ENCODE results near the gene HOXC13.

GRCh38 chr12:53937099-53937498, 1.5 kb upstream of the HOXC13 start:
- TF ChIP-seq, protein P1, sequence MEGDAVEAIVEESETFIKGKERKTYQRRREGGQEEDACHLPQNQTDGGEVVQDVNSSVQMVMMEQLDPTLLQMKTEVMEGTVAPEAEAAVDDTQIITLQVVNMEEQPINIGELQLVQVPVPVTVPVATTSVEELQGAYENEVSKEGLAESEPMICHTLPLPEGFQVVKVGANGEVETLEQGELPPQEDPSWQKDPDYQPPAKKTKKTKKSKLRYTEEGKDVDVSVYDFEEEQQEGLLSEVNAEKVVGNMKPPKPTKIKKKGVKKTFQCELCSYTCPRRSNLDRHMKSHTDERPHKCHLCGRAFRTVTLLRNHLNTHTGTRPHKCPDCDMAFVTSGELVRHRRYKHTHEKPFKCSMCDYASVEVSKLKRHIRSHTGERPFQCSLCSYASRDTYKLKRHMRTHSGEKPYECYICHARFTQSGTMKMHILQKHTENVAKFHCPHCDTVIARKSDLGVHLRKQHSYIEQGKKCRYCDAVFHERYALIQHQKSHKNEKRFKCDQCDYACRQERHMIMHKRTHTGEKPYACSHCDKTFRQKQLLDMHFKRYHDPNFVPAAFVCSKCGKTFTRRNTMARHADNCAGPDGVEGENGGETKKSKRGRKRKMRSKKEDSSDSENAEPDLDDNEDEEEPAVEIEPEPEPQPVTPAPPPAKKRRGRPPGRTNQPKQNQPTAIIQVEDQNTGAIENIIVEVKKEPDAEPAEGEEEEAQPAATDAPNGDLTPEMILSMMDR (tag by site-specific recombination; IDR thresholded peaks at IDR 0.05): no peak
- TF ChIP-seq, protein P2, sequence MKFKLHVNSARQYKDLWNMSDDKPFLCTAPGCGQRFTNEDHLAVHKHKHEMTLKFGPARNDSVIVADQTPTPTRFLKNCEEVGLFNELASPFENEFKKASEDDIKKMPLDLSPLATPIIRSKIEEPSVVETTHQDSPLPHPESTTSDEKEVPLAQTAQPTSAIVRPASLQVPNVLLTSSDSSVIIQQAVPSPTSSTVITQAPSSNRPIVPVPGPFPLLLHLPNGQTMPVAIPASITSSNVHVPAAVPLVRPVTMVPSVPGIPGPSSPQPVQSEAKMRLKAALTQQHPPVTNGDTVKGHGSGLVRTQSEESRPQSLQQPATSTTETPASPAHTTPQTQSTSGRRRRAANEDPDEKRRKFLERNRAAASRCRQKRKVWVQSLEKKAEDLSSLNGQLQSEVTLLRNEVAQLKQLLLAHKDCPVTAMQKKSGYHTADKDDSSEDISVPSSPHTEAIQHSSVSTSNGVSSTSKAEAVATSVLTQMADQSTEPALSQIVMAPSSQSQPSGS (tag by site-specific recombination; IDR thresholded peaks at IDR 0.05; ENCODE audit: low read depth): no peak
- no peak for TF ChIP-seq BCL11A (tag by site-specific recombination; IDR thresholded peaks at IDR 0.05; ENCODE audit: low read depth)
- TF ChIP-seq, protein P3, sequence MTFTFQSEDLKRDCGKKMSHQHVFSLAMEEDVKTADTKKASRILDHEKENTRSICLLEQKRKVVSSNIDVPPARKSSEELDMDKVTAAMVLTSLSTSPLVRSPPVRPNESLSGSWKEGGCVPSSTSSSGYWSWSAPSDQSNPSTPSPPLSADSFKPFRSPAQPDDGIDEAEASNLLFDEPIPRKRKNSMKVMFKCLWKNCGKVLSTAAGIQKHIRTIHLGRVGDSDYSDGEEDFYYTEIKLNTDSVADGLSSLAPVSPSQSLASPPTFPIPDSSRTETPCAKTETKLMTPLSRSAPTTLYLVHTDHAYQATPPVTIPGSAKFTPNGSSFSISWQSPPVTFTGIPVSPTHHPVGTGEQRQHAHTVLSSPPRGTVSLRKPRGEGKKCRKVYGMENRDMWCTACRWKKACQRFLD (tag by site-specific recombination; IDR thresholded peaks at IDR 0.05): no peak
- no peak for TF ChIP-seq YY1 (tag by site-specific recombination; IDR thresholded peaks at IDR 0.05)
- TF ChIP-seq, protein P4, sequence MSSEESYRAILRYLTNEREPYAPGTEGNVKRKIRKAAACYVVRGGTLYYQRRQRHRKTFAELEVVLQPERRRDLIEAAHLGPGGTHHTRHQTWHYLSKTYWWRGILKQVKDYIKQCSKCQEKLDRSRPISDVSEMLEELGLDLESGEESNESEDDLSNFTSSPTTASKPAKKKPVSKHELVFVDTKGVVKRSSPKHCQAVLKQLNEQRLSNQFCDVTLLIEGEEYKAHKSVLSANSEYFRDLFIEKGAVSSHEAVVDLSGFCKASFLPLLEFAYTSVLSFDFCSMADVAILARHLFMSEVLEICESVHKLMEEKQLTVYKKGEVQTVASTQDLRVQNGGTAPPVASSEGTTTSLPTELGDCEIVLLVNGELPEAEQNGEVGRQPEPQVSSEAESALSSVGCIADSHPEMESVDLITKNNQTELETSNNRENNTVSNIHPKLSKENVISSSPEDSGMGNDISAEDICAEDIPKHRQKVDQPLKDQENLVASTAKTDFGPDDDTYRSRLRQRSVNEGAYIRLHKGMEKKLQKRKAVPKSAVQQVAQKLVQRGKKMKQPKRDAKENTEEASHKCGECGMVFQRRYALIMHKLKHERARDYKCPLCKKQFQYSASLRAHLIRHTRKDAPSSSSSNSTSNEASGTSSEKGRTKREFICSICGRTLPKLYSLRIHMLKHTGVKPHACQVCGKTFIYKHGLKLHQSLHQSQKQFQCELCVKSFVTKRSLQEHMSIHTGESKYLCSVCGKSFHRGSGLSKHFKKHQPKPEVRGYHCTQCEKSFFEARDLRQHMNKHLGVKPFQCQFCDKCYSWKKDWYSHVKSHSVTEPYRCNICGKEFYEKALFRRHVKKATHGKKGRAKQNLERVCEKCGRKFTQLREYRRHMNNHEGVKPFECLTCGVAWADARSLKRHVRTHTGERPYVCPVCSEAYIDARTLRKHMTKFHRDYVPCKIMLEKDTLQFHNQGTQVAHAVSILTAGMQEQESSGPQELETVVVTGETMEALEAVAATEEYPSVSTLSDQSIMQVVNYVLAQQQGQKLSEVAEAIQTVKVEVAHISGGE (tag by site-specific recombination; conservative IDR thresholded peaks at IDR 0.05; ENCODE audit: low read depth): no peak
- no peak for TF ChIP-seq SP2 (tag by site-specific recombination; IDR thresholded peaks at IDR 0.05)
- no peak for TF ChIP-seq ZNF600 (tag by site-specific recombination; IDR thresholded peaks at IDR 0.05)
- no peak for TF ChIP-seq ZNF776 (tag by site-specific recombination; IDR thresholded peaks at IDR 0.05; ENCODE audit: borderline replicate concordance)
- no peak for TF ChIP-seq ZBTB8A (tag by site-specific recombination; IDR thresholded peaks at IDR 0.05)

Measured in HEK293 (cell line).